ENCODE measurements around the gene GPR87. TPM values are rescaled to one million over a fixed set of nuclear protein-coding genes. Genes with fewer than 3 reads are reported as not detected.
A peak's percentile ranks its signal among the peaks of the same experiment; 100 is the strongest.

GPR87 gene
- total RNA-seq, 1 experiment from 2014 or later: not detected

- no peak for DNase-seq (ENCODE audit: low read depth, low spot score)
- in situ Hi-C loops (cut with HindIII; ENCODE audit: low pct_unique_long_range_greater_than_20kb, low sequenced_read_pairs): no loop called here
Measured at GRCh38 chr3:151299006-151299405, 17.6 kb downstream of the GPR87 start.

DNA sequence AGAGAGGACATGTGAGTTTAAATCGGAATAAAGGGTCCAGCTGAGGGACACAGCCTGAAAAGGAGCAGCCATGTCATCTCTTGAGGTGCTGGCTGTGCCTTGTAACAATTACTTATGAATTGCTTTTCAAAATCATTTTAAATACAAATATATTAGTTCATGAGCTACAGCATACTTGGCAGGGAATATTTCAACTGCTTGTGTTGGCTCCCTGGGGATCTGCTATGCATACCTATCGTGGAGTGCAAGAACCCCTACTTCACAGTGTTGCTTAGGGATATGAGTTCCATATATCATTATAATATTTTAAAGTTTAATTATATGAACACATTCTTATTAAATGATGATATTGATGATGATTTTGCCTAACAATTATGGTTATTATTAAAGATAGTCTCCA, 19.2 kb downstream of the GPR87 start:
- DNase-seq (ENCODE audit: low read depth, low spot score): no peak
- in situ Hi-C loops (cut with HindIII; ENCODE audit: low pct_unique_long_range_greater_than_20kb, low sequenced_read_pairs): no loop called here

DNA sequence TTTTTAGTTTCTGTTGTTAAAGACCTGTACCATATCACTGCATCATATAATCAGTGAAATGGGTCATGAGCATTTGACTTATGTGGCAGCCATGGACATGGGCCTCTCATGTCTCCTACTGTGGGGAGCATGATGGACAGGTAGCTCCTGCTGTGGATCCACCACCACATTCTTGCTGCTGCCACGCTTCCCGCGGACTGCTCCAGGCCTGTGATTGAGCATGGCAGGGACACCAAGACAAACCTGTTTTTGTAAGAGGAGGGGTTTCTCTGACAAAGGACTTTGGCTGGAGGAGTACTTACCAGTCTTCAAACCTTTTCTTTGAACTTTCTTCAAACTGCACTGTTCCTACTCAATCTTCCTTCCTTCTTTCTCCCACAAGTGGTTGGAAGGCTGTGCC, 20.4 kb downstream of the GPR87 start:
- no peak for DNase-seq (ENCODE audit: low read depth, low spot score)
- in situ Hi-C loops (cut with HindIII; ENCODE audit: low pct_unique_long_range_greater_than_20kb, low sequenced_read_pairs): no loop called here

DNA sequence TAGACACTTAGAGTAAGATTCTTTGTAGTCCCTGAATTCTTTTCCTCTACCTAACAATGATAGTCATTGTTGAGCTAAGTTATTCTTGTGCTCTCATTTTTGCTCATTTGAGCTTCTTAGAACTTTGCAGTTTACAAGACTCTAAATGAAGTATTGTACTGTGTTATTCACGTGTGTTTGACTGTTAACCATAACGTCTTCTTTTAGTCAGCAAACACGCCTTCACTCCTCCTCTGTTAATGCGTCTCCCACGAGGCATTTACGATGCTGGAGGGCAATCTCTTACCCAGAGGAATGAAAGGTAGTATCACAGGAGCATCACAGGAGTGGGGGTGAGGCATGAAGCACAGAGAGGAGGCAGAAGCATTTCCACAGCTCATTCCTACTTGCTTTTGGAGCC, 23.5 kb downstream of the GPR87 start:
- peak; percentile 97 for DNase-seq (ENCODE audit: low read depth, low spot score)
- in situ Hi-C loops (cut with HindIII; ENCODE audit: low pct_unique_long_range_greater_than_20kb, low sequenced_read_pairs): no loop called here

GRCh38 chr3:151290673-151291072, 25.9 kb downstream of the GPR87 start:
- in situ Hi-C loops (cut with HindIII; ENCODE audit: low pct_unique_long_range_greater_than_20kb, low sequenced_read_pairs): no loop called here
- peak; percentile 63 for DNase-seq (ENCODE audit: low read depth, low spot score)

DNA sequence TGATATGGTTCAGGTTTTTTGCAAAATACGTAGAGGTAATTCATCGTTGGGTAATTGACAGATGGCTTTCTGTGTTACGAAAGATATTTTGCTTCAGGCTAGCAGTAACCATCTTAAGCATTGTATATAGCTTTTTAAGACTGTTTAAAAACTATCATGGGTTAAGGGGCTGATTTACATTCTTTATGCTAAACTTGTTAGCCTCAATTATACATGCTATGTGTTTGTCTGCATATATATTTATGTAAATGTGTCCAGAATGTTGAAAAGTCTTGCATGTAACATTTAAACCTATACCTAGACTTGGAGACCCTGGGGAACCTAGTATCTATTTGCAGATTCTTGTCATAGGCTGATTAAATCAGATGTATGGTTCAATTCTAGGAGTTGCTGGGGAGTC, 27.2 kb downstream of the GPR87 start:
- no peak for DNase-seq (ENCODE audit: low read depth, low spot score)
- in situ Hi-C loops (cut with HindIII; ENCODE audit: low pct_unique_long_range_greater_than_20kb, low sequenced_read_pairs): no loop called here

DNA sequence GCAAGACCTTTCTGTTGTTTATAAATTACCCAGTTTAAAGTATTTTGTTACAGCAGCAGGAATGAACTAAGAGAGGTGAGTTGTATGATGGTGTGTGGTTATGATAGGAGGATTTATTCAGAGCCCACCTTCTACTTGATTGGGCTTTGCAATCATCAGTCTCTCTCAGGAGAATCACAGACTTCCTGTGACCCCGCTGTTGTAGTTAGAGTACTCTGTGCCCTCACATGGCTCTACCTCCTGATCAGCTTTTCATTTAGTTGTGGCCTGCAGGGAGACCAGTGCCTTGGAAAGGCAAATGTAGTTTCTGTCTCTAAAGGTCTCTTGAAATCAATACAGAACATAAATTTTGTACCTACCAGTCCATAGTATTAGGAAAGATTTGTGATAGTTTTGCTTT, 30.7 kb downstream of the GPR87 start:
- in situ Hi-C loops (cut with HindIII; ENCODE audit: low pct_unique_long_range_greater_than_20kb, low sequenced_read_pairs): no loop called here

GRCh38 chr3:151283907-151284461, 32.6 kb downstream of the GPR87 start:
- in situ Hi-C loops (cut with HindIII; ENCODE audit: low pct_unique_long_range_greater_than_20kb, low sequenced_read_pairs): no loop called here
- DNase-seq (ENCODE audit: low read depth, low spot score): peak; percentile 11

More for the DNA sequence above, 30.7 kb downstream of the GPR87 start:
- no peak for DNase-seq (ENCODE audit: low read depth, low spot score)

- DNase-seq (ENCODE audit: low read depth, low spot score): no peak
- in situ Hi-C loops (cut with HindIII; ENCODE audit: low pct_unique_long_range_greater_than_20kb, low sequenced_read_pairs): no loop called here
Measured at GRCh38 chr3:151283387-151283786, 33.2 kb downstream of the GPR87 start.

DNA sequence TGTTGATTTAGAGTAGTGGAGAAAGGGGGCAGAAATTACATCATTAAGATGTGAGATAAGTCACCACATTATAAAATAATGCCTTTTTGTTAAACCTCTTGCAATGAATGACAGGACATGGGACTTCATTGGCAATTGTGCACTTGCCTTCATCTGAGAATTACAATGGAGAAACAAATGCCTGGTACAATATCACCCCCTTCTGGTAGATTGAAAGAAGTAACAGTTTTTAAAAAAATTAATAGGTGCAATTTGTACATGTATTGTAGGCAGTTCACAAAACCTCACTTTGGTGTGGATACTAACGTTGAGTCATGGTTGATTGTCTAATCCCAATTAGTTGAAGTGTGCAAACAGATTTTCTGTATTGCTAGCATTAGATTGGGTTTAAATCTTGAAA, 33.7 kb downstream of the GPR87 start:
- peak; percentile 81 for DNase-seq (ENCODE audit: low read depth, low spot score)
- in situ Hi-C loops (cut with HindIII; ENCODE audit: low pct_unique_long_range_greater_than_20kb, low sequenced_read_pairs): no loop called here

DNA sequence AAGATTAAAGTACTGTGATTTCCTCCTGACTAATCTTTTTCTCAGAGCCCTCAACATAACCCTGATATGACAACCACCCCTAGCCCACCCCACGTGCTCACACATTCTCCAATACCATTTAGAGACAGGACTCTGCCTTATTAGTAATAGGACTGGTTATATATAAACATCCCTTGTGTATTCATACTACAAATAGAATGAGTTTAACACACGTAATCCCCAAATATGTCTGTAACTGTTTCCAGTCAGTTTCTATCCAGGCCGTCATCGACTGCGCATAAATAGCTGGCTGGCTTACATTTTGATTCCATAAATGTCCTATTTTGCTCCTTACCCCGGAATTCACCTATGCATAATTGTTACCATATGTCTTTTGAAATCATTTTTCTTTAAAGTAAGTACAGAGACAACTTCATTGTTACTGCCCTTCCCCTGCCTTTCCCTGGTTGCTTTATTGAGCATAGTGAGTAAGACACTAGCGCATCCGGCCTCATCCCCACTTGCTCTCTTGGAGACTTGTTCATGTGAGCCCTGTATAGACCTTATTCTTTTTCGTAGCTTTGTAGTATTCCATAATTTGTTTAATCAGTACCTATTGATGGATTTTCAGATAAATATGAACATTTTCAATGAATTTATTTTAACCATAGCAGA, 34.8 kb downstream of the GPR87 start:
- no peak for DNase-seq (ENCODE audit: low read depth, low spot score)
- in situ Hi-C loops (cut with HindIII; ENCODE audit: low pct_unique_long_range_greater_than_20kb, low sequenced_read_pairs): no loop called here

GRCh38 chr3:151278230-151278629, 38.4 kb downstream of the GPR87 start, which contains the start of gene P2RY14:
P2RY14 (minus strand) TSS chr3:151278542; CDS start chr3:151214316, 64,226 bp downstream.
- no peak for DNase-seq (ENCODE audit: low read depth, low spot score)
- in situ Hi-C loops (cut with HindIII; ENCODE audit: low pct_unique_long_range_greater_than_20kb, low sequenced_read_pairs): no loop called here

DNA sequence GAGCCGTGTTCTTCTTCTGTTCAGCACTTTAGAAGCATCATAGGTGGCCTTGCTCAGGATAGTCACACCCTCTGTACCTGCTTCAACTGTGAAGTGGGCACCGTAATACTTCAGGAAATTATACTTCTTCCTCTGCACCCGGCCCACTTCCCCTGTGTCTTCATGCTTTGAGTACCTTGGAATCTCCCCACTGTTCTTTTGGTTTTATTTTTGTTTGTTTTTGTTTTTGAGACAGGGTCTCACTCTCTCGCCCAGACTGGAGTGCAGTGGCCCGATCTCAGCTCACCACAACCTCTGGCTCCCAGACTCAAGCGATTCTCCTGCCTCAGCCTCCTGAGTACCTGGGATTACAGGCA, 40.0 kb downstream of the GPR87 start:
- DNase-seq (ENCODE audit: low read depth, low spot score): no peak
- in situ Hi-C loops (cut with HindIII; ENCODE audit: low pct_unique_long_range_greater_than_20kb, low sequenced_read_pairs): no loop called here

DNA sequence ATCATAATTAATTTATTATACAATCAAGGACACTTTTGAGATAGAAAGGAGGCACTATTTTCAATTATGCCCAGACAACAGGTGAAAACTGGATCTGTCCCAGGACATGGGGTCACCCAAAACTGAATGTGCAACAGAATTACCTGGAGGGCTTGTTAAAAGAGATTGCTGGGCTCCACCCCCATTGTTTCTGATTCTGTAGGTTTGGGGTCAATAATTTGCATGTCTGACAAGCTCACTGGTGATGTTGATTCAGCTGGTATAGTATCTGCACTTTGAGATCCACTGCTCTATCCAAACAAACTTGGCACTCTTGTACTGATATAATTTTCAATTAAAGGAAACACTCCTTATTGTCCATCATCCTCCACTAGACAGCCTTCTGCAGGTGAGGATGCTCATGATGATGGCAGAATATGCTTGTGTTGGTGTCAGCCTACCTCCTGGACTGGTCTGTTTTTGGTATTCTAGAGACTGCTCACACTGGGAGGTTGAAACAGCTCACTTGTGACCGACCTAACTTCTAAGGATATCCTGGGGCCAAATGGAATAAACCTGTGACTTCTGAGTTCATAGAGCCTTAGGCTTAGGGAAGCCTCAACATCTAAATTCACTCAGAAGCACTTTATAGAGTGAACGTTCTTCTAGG, 40.5 kb downstream of the GPR87 start:
- in situ Hi-C loops (cut with HindIII; ENCODE audit: low pct_unique_long_range_greater_than_20kb, low sequenced_read_pairs): no loop called here
- DNase-seq (ENCODE audit: low read depth, low spot score): no peak

- in situ Hi-C loops (cut with HindIII; ENCODE audit: low pct_unique_long_range_greater_than_20kb, low sequenced_read_pairs): no loop called here
- no peak for DNase-seq (ENCODE audit: low read depth, low spot score)
Measured at GRCh38 chr3:151275091-151275490, 41.5 kb downstream of the GPR87 start.

DNA sequence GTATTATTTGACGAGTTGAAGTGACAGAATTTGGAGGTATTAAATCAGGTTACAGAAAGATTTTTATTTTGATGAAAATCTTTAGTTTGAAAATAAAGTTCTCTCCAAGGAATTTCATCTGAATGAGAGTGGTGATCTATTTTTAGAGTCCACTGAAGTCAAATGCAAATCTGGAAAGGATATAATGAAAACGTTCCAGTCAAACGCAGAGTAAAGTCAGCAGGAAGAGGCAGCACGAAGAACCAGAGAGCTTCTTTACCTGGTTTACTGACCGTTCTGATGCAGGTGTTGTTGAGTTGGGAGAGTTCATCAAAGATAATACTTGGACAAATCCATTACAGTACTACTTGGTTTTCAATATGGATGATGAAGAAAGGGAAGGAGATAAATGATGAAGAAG, 47.0 kb downstream of the GPR87 start:
- no peak for DNase-seq (ENCODE audit: low read depth, low spot score)
- in situ Hi-C loops (cut with HindIII; ENCODE audit: low pct_unique_long_range_greater_than_20kb, low sequenced_read_pairs): no loop called here

DNA sequence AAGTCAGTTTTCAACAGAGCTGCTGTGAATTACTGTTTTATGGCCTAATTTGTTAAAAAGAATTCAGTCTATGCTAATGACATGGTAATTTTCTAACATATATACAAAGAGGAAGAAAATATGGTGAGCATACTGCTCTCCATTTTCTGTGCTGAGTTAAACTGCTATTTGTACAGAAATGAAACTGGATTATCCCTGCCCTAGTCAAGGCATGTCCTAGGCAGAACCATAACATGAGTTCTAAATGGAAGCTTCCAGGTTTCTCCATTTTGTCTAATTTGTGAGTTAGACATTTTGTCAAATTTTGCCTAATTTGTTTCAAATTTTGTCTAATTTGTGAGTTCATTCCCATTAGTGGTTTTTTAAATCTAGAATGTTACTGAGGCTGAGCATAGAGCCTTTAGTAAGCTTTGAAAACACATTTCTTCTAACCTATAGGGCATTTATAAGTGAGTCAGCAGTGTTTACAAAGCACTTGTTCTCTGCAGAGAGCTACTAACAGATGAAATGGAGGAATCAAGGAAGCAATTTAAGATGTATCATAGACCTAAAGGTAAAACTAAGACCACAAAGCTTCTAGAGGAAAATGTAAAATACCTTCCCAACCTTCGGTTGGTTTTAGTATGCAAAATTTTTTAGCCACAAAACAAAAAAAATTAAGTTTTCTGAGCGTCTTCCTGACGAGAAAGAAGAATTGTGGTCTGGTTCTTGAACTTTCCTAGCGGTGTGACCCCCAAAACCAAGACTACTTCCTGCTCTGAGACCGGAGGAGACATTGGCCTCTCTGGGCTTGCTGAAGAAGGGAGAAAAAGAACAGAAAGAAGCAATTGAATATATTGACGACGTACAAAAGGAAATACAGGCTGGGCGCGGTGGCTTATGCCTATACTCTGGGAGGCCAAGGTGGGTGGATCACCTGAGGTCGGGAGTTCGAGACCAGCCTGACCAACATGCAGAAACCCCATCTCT, 48.1 kb downstream of the GPR87 start:
- no peak for DNase-seq (ENCODE audit: low read depth, low spot score)

GRCh38 chr3:151267066-151267465, 49.6 kb downstream of the GPR87 start:
- no peak for DNase-seq (ENCODE audit: low read depth, low spot score)
- in situ Hi-C loops (cut with HindIII; ENCODE audit: low pct_unique_long_range_greater_than_20kb, low sequenced_read_pairs): no loop called here

More for the DNA sequence above, 48.1 kb downstream of the GPR87 start:
- in situ Hi-C loops (cut with HindIII; ENCODE audit: low pct_unique_long_range_greater_than_20kb, low sequenced_read_pairs): no loop called here
